ENCODE data around the gene KITLG.

DNA sequence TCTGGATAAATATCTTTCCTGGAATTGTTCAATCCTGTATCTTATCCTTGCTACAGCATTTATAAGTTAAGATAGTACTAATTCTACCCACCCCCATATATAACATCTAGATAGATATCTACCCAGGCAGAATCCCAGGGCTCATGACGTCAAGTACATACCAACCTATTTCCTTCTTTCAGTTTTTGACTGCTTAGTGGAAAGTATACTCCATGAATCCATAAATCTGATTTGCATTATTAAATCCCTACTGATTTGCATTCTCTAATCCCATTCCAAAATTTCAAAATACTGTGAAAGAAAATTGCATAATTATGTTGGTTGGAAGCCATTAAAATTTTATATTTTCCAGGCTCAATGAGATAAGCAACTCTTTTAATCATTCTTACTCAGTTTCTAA lies 111.7 kb downstream of the KITLG start:
- TF ChIP-seq, protein P1, sequence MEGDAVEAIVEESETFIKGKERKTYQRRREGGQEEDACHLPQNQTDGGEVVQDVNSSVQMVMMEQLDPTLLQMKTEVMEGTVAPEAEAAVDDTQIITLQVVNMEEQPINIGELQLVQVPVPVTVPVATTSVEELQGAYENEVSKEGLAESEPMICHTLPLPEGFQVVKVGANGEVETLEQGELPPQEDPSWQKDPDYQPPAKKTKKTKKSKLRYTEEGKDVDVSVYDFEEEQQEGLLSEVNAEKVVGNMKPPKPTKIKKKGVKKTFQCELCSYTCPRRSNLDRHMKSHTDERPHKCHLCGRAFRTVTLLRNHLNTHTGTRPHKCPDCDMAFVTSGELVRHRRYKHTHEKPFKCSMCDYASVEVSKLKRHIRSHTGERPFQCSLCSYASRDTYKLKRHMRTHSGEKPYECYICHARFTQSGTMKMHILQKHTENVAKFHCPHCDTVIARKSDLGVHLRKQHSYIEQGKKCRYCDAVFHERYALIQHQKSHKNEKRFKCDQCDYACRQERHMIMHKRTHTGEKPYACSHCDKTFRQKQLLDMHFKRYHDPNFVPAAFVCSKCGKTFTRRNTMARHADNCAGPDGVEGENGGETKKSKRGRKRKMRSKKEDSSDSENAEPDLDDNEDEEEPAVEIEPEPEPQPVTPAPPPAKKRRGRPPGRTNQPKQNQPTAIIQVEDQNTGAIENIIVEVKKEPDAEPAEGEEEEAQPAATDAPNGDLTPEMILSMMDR (IDR thresholded peaks at IDR 0.05), result no peak
- TF ChIP-seq POLR2A (IDR thresholded peaks at IDR 0.05), result no peak
